Measurements from ENCODE around the gene BMP6. TPM values are rescaled to one million over a fixed set of nuclear protein-coding genes. Genes with fewer than 3 reads are reported as not detected.

The BMP6 gene
- total RNA-seq, 4 donors from 2014 or later, result 1.4 to 16.1 (median 6.0) TPM

DNA sequence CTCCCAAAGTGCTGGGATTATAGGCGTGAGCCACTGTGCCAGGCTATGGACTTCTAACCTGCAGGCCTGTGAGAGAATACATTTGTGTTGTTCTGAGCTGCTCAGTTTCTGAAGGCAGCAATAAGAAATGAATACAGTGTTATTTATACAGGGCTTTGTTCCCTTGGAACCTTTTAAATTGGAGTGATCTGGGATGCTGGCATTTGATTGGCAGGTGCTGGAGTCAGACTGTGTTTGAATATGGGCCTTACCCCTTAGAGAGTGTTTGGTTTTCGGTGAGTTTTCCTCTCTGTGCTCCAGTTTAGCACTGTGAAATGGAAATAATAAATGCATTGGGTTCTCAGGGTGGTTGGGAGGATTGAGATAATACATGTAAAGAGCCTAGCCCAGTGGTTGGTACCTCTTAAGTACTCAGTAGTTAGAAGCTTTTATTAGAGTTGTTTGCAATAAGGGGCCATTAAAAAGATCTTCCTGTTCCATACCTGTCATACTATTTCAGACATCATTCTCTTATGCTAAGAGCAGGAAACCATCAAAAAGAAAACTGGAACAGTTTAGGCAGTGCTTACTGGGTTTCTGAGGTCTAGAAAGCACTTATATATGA is 22.1 kb downstream of the BMP6 start:
- Histone ChIP-seq H3K36me3 (no peaks in the 10 kb centered on the region), H3K9me3 (no peaks in the 10 kb centered on the region), H3K4me3 (no peak overlapping the region), H3K27me3 (peaks cover 9% of the 10 kb centered on the region), H3K27ac (no peak overlapping the region), H3K4me1 (no peaks in the 10 kb centered on the region)
- no peak for TF ChIP-seq POLR2A (IDR thresholded peaks at IDR 0.05)
- no peak for TF ChIP-seq EP300 (IDR thresholded peaks at IDR 0.05)
- no peak for TF ChIP-seq POLR2AphosphoS5 (IDR thresholded peaks at IDR 0.05)
- TF ChIP-seq, protein P1, sequence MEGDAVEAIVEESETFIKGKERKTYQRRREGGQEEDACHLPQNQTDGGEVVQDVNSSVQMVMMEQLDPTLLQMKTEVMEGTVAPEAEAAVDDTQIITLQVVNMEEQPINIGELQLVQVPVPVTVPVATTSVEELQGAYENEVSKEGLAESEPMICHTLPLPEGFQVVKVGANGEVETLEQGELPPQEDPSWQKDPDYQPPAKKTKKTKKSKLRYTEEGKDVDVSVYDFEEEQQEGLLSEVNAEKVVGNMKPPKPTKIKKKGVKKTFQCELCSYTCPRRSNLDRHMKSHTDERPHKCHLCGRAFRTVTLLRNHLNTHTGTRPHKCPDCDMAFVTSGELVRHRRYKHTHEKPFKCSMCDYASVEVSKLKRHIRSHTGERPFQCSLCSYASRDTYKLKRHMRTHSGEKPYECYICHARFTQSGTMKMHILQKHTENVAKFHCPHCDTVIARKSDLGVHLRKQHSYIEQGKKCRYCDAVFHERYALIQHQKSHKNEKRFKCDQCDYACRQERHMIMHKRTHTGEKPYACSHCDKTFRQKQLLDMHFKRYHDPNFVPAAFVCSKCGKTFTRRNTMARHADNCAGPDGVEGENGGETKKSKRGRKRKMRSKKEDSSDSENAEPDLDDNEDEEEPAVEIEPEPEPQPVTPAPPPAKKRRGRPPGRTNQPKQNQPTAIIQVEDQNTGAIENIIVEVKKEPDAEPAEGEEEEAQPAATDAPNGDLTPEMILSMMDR (IDR thresholded peaks at IDR 0.05), result no peak
- no peak for ATAC-seq
- WGBS, 2 donors (ENCODE audit: low coverage in 1 of 2), result 89 to 100% methylated on average over 2 of the region's 2 CpGs

- no peaks in the 10 kb centered on the region for H3K9me3 ChIP-seq
- ATAC-seq, result no peak
- no peak overlapping the region for H3K27ac ChIP-seq
- 86 to 89% methylated on average over 3 to 4 of the region's 4 CpGs for WGBS, 2 donors (ENCODE audit: low coverage in 1 of 2)
- H3K4me3 ChIP-seq, result no peak overlapping the region
- peaks cover 15% of the 10 kb centered on the region for H3K27me3 ChIP-seq
- no peaks in the 10 kb centered on the region for H3K36me3 ChIP-seq
- TF ChIP-seq, protein P1 (IDR thresholded peaks at IDR 0.05), result no peak
- TF ChIP-seq EP300 (IDR thresholded peaks at IDR 0.05) (no peak), POLR2AphosphoS5 (IDR thresholded peaks at IDR 0.05) (no peak), POLR2A (IDR thresholded peaks at IDR 0.05) (no peak)
- H3K4me1 ChIP-seq, result no peaks in the 10 kb centered on the region
These were observed 23.6 kb downstream of the BMP6 start for GRCh38 chr6:7749478-7749877.

- H3K27me3 ChIP-seq, result peaks cover 14% of the 10 kb centered on the region
- ATAC-seq, result no peak
- WGBS, 2 donors (ENCODE audit: low coverage in 1 of 2), result 71 to 76% methylated on average over 4 to 7 of the region's 7 CpGs
These were observed 24.3 kb downstream of the BMP6 start for GRCh38 chr6:7750197-7750596.

DNA sequence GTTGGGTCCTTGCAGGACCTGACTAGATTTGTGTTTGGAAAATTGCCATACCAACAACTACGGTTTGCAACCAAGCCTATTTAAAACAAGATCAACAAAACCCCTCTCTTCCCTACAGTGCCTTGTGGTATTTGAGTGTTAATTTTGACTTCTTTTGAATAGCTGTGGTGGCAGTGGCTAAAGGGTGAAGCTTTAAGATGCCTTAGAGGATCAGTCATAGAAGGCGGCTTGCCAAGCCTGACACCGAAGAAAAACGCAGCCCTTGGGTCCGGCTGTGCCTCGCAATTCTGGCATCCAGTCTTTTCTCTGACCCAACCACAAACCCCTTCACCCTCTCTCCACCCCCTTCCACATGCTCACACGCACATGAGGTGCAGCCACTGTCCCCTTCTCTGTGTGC is 32.6 kb downstream of the BMP6 start:
- H3K4me3 ChIP-seq, result no peak overlapping the region
- peaks cover 6% of the 10 kb centered on the region for H3K27me3 ChIP-seq
- peaks cover 0 to 17% (median 0%) of the 10 kb centered on the region in 3 donors for H3K9me3 ChIP-seq
- no peaks in the 10 kb centered on the region for H3K4me1 ChIP-seq
- TF ChIP-seq, protein P1 (IDR thresholded peaks at IDR 0.05), result no peak
- TF ChIP-seq POLR2A (IDR thresholded peaks at IDR 0.05), result no peak
- H3K27ac ChIP-seq, result no peak overlapping the region
- H3K36me3 ChIP-seq, result no peaks in the 10 kb centered on the region
- WGBS, 2 donors (ENCODE audit: low coverage in 1 of 2), result 20 to 28% methylated on average over 5 to 7 of the region's 7 CpGs
- no peak for ATAC-seq

More at GRCh38 chr6:7750197-7750596, 24.3 kb downstream of the BMP6 start:
- TF ChIP-seq POLR2AphosphoS5 (IDR thresholded peaks at IDR 0.05), result no peak
- TF ChIP-seq, protein P1 (IDR thresholded peaks at IDR 0.05), result no peak
- TF ChIP-seq EP300 (IDR thresholded peaks at IDR 0.05), result no peak
- no peak for TF ChIP-seq POLR2A (IDR thresholded peaks at IDR 0.05)
- no peak overlapping the region for H3K27ac ChIP-seq
- no peaks in the 10 kb centered on the region for H3K9me3 ChIP-seq
- no peak overlapping the region for H3K4me3 ChIP-seq
- H3K36me3 ChIP-seq, result no peaks in the 10 kb centered on the region
- no peaks in the 10 kb centered on the region for H3K4me1 ChIP-seq

- Histone ChIP-seq H3K27ac (no peak overlapping the region), H3K4me1 (no peaks in the 10 kb centered on the region), H3K4me3 (no peak overlapping the region), H3K27me3 (peaks cover 4% of the 10 kb centered on the region), H3K36me3 (no peaks in the 10 kb centered on the region), H3K9me3 (peaks cover 0 to 17% (median 0%) of the 10 kb centered on the region in 3 donors)
- WGBS, 2 donors (ENCODE audit: low coverage in 1 of 2), result 79 to 83% methylated on average over 3 of the region's 3 CpGs
- no peak for ATAC-seq
- TF ChIP-seq EP300 (IDR thresholded peaks at IDR 0.05) (no peak), POLR2A (IDR thresholded peaks at IDR 0.05) (no peak), POLR2AphosphoS5 (IDR thresholded peaks at IDR 0.05) (no peak)
- TF ChIP-seq, protein P1 (IDR thresholded peaks at IDR 0.05), result no peak
These were observed 33.4 kb downstream of the BMP6 start for GRCh38 chr6:7759320-7759719.
